Activated naive CD8-positive, alpha-beta T cell treated with anti-CD3 and anti-CD28 coated beads, Interleukin-2, amount 50 U/mL, for 24 hours (primary cell): ENCODE results near the gene SCYGR2.

Experiments
- ATAC-seq: fragments of 150-1000 bp; cut with Tn5 transposase; one replicate; pipeline ENCODE4 v1.10.0; 2021
- DNase-seq: peaks from one replicate; pipeline ENCODE4 v3.0.0; 2021
- H3K27ac Mint-ChIP-seq: one replicate; pipeline ENCODE4 v1.8.0; 2021; ENCODE audit warnings: mild to moderate bottlenecking, mixed read lengths
- H3K27me3 Mint-ChIP-seq: one replicate; pipeline ENCODE4 v1.8.0; 2021; ENCODE audit warnings: mixed read lengths
- H3K36me3 Mint-ChIP-seq: one replicate; pipeline ENCODE4 v1.8.0; 2021; ENCODE audit warnings: low read depth, mixed read lengths
- H3K4me1 Mint-ChIP-seq: one replicate; pipeline ENCODE4 v1.8.0; 2021; ENCODE audit warnings: mixed read lengths
- H3K4me3 Mint-ChIP-seq: one replicate; pipeline ENCODE4 v1.8.0; 2021; ENCODE audit warnings: mild to moderate bottlenecking, moderate library complexity, mixed read lengths
- H3K9me3 Mint-ChIP-seq: one replicate; pipeline ENCODE4 v1.8.0; 2021; ENCODE audit warnings: mixed read lengths

SCYGR2 gene

DNA sequence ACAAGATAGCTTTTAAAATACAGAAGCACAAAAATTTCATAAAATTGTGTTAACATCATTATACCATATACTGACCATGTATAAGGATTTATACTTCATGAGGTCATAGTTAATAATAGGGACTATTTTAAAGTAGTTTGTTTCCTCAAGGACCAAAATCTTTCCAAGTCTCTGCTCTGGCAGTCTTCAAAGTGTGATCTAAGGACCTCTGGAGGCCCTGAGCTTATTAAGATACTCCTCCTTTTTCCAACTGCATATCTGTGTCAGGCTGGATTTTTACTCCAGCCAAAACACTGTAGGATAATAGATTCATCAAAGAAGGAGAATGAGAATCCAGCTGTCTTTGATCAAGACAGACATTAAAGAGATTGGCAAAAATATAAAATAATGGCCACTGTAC, 1.7 kb upstream of the SCYGR2 start:
- no peaks in the 10 kb centered on the region for H3K36me3 Mint-ChIP-seq
- H3K4me3 Mint-ChIP-seq = no peak overlapping the region
- DNase-seq (no peak), ATAC-seq (no peak)
- H3K4me1 Mint-ChIP-seq = no peaks in the 10 kb centered on the region
- no peaks in the 10 kb centered on the region for H3K9me3 Mint-ChIP-seq
- no peak overlapping the region for H3K27ac Mint-ChIP-seq
- peaks cover 45% of the 10 kb centered on the region for H3K27me3 Mint-ChIP-seq

GRCh38 chr2:227597998-227598397, 695 bp upstream of the SCYGR2 start:
- no peak overlapping the region for H3K4me3 Mint-ChIP-seq
- no peaks in the 10 kb centered on the region for H3K36me3 Mint-ChIP-seq
- peaks cover 41% of the 10 kb centered on the region for H3K27me3 Mint-ChIP-seq
- H3K9me3 Mint-ChIP-seq = no peaks in the 10 kb centered on the region
- no peak overlapping the region for H3K27ac Mint-ChIP-seq
- ATAC-seq (no peak), DNase-seq (no peak)
- H3K4me1 Mint-ChIP-seq = no peaks in the 10 kb centered on the region

- Mint-ChIP-seq H3K4me1 (no peaks in the 10 kb centered on the region), H3K9me3 (no peaks in the 10 kb centered on the region), H3K27me3 (peaks cover 29% of the 10 kb centered on the region), H3K36me3 (no peaks in the 10 kb centered on the region), H3K4me3 (no peak overlapping the region), H3K27ac (no peak overlapping the region)
- ATAC-seq (no peak), DNase-seq (no peak)
Measured at GRCh38 chr2:227602358-227602757, 3.7 kb downstream of the SCYGR2 start.

DNA sequence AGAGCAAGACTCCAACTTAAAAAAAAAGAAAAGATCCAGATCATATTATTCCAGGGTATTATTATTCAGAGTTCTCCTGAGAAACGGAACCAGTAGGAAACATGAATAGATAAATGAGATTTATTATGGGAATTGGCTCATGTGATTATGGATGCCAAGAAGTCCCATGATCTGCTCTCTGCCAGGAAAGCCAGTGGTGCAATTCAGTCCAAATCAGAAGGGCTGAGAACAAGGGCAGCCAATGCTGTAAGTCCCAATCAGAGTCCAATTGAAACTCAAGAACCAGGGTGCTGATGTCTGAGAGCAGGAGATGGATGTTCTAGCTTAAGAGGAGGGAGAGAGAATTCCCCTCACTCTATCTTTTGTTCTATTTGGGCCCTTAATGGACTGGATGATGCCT, 7.8 kb downstream of the SCYGR2 start:
- H3K4me3 Mint-ChIP-seq = no peak overlapping the region

GRCh38 chr2:227607941-227608340, 9.2 kb downstream of the SCYGR2 start:
- H3K9me3 Mint-ChIP-seq = no peaks in the 10 kb centered on the region
- ATAC-seq = no peak
- H3K27me3 Mint-ChIP-seq = peaks cover 27% of the 10 kb centered on the region
- no peak overlapping the region for H3K4me3 Mint-ChIP-seq
- DNase-seq = no peak
- no peaks in the 10 kb centered on the region for H3K36me3 Mint-ChIP-seq
- H3K27ac Mint-ChIP-seq = no peak overlapping the region
- peaks cover 13% of the 10 kb centered on the region for H3K4me1 Mint-ChIP-seq

More for the DNA sequence above, 7.8 kb downstream of the SCYGR2 start:
- H3K4me1 Mint-ChIP-seq = peaks cover 13% of the 10 kb centered on the region
- ATAC-seq (no peak), DNase-seq (no peak)
- H3K27me3 Mint-ChIP-seq = peaks cover 28% of the 10 kb centered on the region
- H3K36me3 Mint-ChIP-seq = no peaks in the 10 kb centered on the region
- H3K9me3 Mint-ChIP-seq = no peaks in the 10 kb centered on the region
- H3K27ac Mint-ChIP-seq = no peak overlapping the region

- DNase-seq = no peak
Measured at GRCh38 chr2:227608561-227609338, 10.1 kb downstream of the SCYGR2 start.

DNA sequence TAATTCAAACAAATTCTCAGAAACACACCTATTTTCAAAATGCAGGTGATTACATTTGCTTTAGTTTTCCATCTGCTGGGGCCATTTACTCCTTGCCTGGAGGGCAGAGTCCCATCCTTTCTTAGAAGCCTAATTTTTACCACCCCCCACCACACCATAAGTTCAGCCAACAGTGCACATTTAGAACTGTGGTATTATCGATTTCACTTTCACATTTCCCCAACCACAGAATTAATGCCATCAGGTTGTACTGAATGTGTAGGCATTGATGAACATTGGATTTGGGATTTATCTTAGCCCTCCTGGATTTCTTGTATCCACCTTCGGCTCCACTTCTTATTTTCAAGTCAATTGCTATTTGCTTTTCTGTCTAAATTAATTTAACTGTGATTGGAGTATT, 11.4 kb downstream of the SCYGR2 start:
- Mint-ChIP-seq H3K4me3 (no peak overlapping the region), H3K4me1 (peaks cover 13% of the 10 kb centered on the region), H3K36me3 (no peaks in the 10 kb centered on the region), H3K27me3 (peaks cover 24% of the 10 kb centered on the region), H3K9me3 (no peaks in the 10 kb centered on the region), H3K27ac (no peak overlapping the region)
- ATAC-seq (no peak), DNase-seq (no peak)

More at GRCh38 chr2:227608561-227609338, 10.1 kb downstream of the SCYGR2 start:
- no peak overlapping the region for H3K27ac Mint-ChIP-seq
- H3K27me3 Mint-ChIP-seq = peaks cover 27% of the 10 kb centered on the region
- H3K36me3 Mint-ChIP-seq = no peaks in the 10 kb centered on the region
- no peak overlapping the region for H3K4me3 Mint-ChIP-seq
- peaks cover 13% of the 10 kb centered on the region for H3K4me1 Mint-ChIP-seq
- ATAC-seq = peak; percentile 40
- no peaks in the 10 kb centered on the region for H3K9me3 Mint-ChIP-seq

GRCh38 chr2:227612546-227613271, 14.0 kb downstream of the SCYGR2 start:
- H3K27me3 Mint-ChIP-seq = peaks cover 19% of the 10 kb centered on the region
- no peak overlapping the region for H3K27ac Mint-ChIP-seq
- DNase-seq = no peak
- H3K36me3 Mint-ChIP-seq = no peaks in the 10 kb centered on the region
- no peak overlapping the region for H3K4me3 Mint-ChIP-seq
- no peak for ATAC-seq
- no peaks in the 10 kb centered on the region for H3K9me3 Mint-ChIP-seq
- peaks cover 13% of the 10 kb centered on the region for H3K4me1 Mint-ChIP-seq

DNA sequence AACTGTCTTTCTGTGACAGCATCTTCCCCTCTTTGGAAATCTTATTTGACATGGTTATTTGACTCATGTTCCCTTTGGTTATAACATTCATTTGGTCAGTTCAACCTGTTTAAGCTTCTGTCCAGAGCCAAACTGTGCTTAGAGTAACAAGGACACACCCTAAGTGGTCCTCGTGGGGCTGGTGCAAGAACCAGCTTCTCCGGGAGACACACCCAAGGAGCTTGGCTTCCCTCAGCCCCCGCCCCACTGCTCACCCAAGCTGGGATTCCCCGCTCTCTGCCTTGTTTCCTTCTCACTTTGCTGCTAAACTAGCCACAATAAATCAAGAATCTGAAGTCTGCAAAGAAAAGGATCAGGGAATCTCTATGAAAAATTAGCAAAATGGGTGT, 14.6 kb downstream of the SCYGR2 start:
- peaks cover 23% of the 10 kb centered on the region for H3K27me3 Mint-ChIP-seq
- no peak for ATAC-seq
- no peak overlapping the region for H3K27ac Mint-ChIP-seq
- DNase-seq = no peak
- no peaks in the 10 kb centered on the region for H3K9me3 Mint-ChIP-seq
- H3K36me3 Mint-ChIP-seq = no peaks in the 10 kb centered on the region
- H3K4me3 Mint-ChIP-seq = no peak overlapping the region
- H3K4me1 Mint-ChIP-seq = peaks cover 9% of the 10 kb centered on the region

DNA sequence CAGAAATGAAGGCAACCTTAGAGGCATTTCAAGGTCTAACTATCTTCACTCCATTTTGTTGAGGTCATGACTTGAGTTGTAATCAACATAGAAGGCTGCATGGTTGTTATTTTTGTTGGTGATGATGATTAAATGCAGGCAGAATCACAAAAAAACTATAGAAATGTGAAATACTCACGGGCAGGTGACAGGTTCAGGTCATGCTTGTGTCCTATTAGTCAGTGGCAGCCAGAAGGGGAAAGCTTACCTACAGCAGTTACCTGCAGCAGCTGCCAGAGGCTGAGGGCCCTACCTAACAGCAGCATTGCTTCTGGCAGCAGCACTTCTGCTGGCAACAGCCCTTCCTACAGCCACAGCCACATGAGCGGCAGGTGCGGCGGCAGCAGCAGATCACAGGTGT, 15.6 kb downstream of the SCYGR2 start:
- no peaks in the 10 kb centered on the region for H3K9me3 Mint-ChIP-seq
- H3K4me1 Mint-ChIP-seq = peaks cover 2% of the 10 kb centered on the region
- H3K27me3 Mint-ChIP-seq = peaks cover 23% of the 10 kb centered on the region
- no peak overlapping the region for H3K4me3 Mint-ChIP-seq
- no peak for ATAC-seq
- H3K27ac Mint-ChIP-seq = no peak overlapping the region
- H3K36me3 Mint-ChIP-seq = no peaks in the 10 kb centered on the region
- DNase-seq = no peak

- Mint-ChIP-seq H3K4me1 (peaks cover 2% of the 10 kb centered on the region), H3K27ac (no peak within 1 kb of the TSS), H3K36me3 (no peaks in the 10 kb centered on the region), H3K27me3 (peaks cover 20% of the 10 kb centered on the region), H3K4me3 (no peak within 1 kb of the TSS), H3K9me3 (no peaks in the 10 kb centered on the region)
- DNase-seq = no peak
- ATAC-seq = no peak
Measured at GRCh38 chr2:227614740-227615139, 16.0 kb downstream of the SCYGR2 start, which contains the start of gene SCYGR3. TSS of gene SCYGR3 (minus strand) at chr2:227614840. CDS start at chr2:227614840, 0 bp downstream.

- Mint-ChIP-seq H3K27ac (no peak overlapping the region), H3K4me3 (no peak overlapping the region), H3K36me3 (no peaks in the 10 kb centered on the region), H3K27me3 (peaks cover 17% of the 10 kb centered on the region), H3K4me1 (peaks cover under 1% of the 10 kb centered on the region), H3K9me3 (no peaks in the 10 kb centered on the region)
- DNase-seq (no peak), ATAC-seq (no peak)
Measured at GRCh38 chr2:227615181-227615580, 16.5 kb downstream of the SCYGR2 start.

- ATAC-seq = no peak
- no peak for DNase-seq
- no peak overlapping the region for H3K27ac Mint-ChIP-seq
- H3K27me3 Mint-ChIP-seq = peaks cover 12% of the 10 kb centered on the region
- no peak overlapping the region for H3K4me3 Mint-ChIP-seq
- no peaks in the 10 kb centered on the region for H3K36me3 Mint-ChIP-seq
- H3K4me1 Mint-ChIP-seq = no peaks in the 10 kb centered on the region
- no peaks in the 10 kb centered on the region for H3K9me3 Mint-ChIP-seq
Measured at GRCh38 chr2:227615906-227616305, 17.2 kb downstream of the SCYGR2 start.

- Mint-ChIP-seq H3K27ac (no peak overlapping the region), H3K27me3 (peaks cover 14% of the 10 kb centered on the region)
Measured at GRCh38 chr2:227616631-227617030, 17.9 kb downstream of the SCYGR2 start.

More at GRCh38 chr2:227616631-227617030, 17.9 kb downstream of the SCYGR2 start:
- Mint-ChIP-seq H3K36me3 (no peaks in the 10 kb centered on the region), H3K4me1 (no peaks in the 10 kb centered on the region), H3K4me3 (no peak overlapping the region), H3K9me3 (no peaks in the 10 kb centered on the region)
- ATAC-seq = no peak
- no peak for DNase-seq
